Measurements from ENCODE around the gene ZEB2. TPM values are rescaled to one million over a fixed set of nuclear protein-coding genes. Genes with fewer than 3 reads are reported as not detected.

Gene ZEB2
- total and polyA plus RNA-seq, 2 donors (not counting 3 experiments of a cell fraction or from before 2014, with no cell fraction given): 17.9 to 49.6 TPM

- H3K4me3 ChIP-seq (replicated peaks in 1 of 3; ENCODE audit: insufficient read depth in 1 of 3, low read depth in 1 of 3, low read length in 3 of 3): no peak overlapping the region
- no peak overlapping the region for H3K9ac ChIP-seq (replicated peaks; ENCODE audit: extremely low read depth, insufficient read depth, low read length)
- FAIRE-seq (no peak), DNase-seq (ENCODE audit: low read depth, low spot score) (no peak)
- H3K27ac ChIP-seq (ENCODE audit: insufficient read depth, low read depth, low read length): no peak overlapping the region
- no peaks in the 10 kb centered on the region for H3K9me3 ChIP-seq (replicated peaks; ENCODE audit: control insufficient read depth, insufficient read depth, low read length)
- CTCF ChIA-PET: no interaction called here
- no peak overlapping the region for H2AFZ ChIP-seq (ENCODE audit: low read depth, low read length)
- dilution Hi-C loops (cut with MboI; ENCODE audit: extremely low pct_ligation_motif_present, low sequenced_read_pairs): no loop called here
- POLR2A ChIA-PET: no interaction called here
- intact Hi-C loops (cut with micrococcal nuclease): no loop called here
- no peak overlapping the region for H3K4me2 ChIP-seq (ENCODE audit: insufficient read depth, low read length)
- BruUV-seq (replicated peaks): no TSS peak
- H3K79me2 ChIP-seq (ENCODE audit: control insufficient read depth, insufficient read depth, low read length): no peaks in the 10 kb centered on the region
- H3K36me3 ChIP-seq (ENCODE audit: control insufficient read depth in 2 of 2, extremely low read depth in 1 of 2, insufficient read depth in 2 of 2, low read length in 2 of 2): peaks cover 17 to 18% of the 10 kb centered on the region in 2 experiments
- H3K9me1 ChIP-seq (replicated peaks; ENCODE audit: control insufficient read depth, extremely low read depth, insufficient read depth, low read length): no peaks in the 10 kb centered on the region
- H3K4me1 ChIP-seq (ENCODE audit: control insufficient read depth, extremely low read depth, insufficient read depth, low read length): no peaks in the 10 kb centered on the region
- H4K20me1 ChIP-seq (replicated peaks; ENCODE audit: control insufficient read depth, extremely low read depth, insufficient read depth, low read length): no peaks in the 10 kb centered on the region
- TF ChIP-seq FOS (IDR thresholded peaks at IDR 0.05; ENCODE audit: borderline replicate concordance, insufficient read depth, low read length): no peak
- no peak for TF ChIP-seq EZH2 (IDR thresholded peaks at IDR 0.05; ENCODE audit: borderline replicate concordance, low read depth, low read length, severe bottlenecking)
- no peak for TF ChIP-seq GATA2 (IDR thresholded peaks at IDR 0.05; ENCODE audit: insufficient read depth, insufficient read length, low read depth, low read length)
- TF ChIP-seq POLR2AphosphoS5 (IDR thresholded peaks at IDR 0.05; ENCODE audit: insufficient read depth, low read depth, low read length): no peak
- no peak for TF ChIP-seq POLR2A (IDR thresholded peaks at IDR 0.05; ENCODE audit: low read depth, low read length)
- TF ChIP-seq MAX (IDR thresholded peaks at IDR 0.05; ENCODE audit: insufficient read depth, insufficient read length): no peak
- no peak for TF ChIP-seq CTCF (IDR thresholded peaks at IDR 0.05; ENCODE audit: extremely low read depth in 1 of 2, insufficient read depth in 1 of 2, low read depth in 1 of 2, low read length in 2 of 2)
- TF ChIP-seq MYC (IDR thresholded peaks at IDR 0.05; ENCODE audit: low read depth, low read length): no peak
- no peak for TF ChIP-seq JUN (IDR thresholded peaks at IDR 0.05; ENCODE audit: borderline replicate concordance, insufficient read depth, insufficient read length, low read depth)
- no peaks in the 10 kb centered on the region for H3K27me3 ChIP-seq (ENCODE audit: control insufficient read depth in 2 of 2, insufficient read depth in 2 of 2, low read length in 2 of 2)
These were observed 117.7 kb downstream of the ZEB2 start for GRCh38 chr2:144402251-144402650.

All from endothelial cell of umbilical vein (primary cell).